Natural killer cell treated with Interleukin-12 subunit alpha and Interleukin-12 subunit beta and Interleukin-15 and Interleukin-18, amount 100 ng/mL, for 72 hours (primary cell): ENCODE data around the gene KCNT2. TPM values are rescaled to one million over a fixed set of nuclear protein-coding genes. Genes with fewer than 3 reads are reported as not detected.

Source experiments
- ATAC-seq, 2 donors: fragments of 150-1000 bp; cut with Tn5 transposase in 1 of 2; sonication (Bioruptor Pico), chemical (Tn5 transposase) in 1 of 2; 2 replicates each; pipeline ENCODE4 v1.10.0; 2021
- DNase-seq: peaks from one replicate; pipeline ENCODE4 v3.0.0; 2022; ENCODE audit warnings: low spot score
- H3K27ac Mint-ChIP-seq, 2 donors: 1 replicate in 1 of 2; 2 replicates in 1 of 2; pipeline ENCODE4 v1.8.0; 2022; ENCODE audit warnings: mixed read lengths in 2 of 2, mild to moderate bottlenecking in 1 of 2, moderate library complexity in 1 of 2
- H3K27me3 Mint-ChIP-seq, 2 donors: 1 replicate in 1 of 2; 2 replicates in 1 of 2; pipeline ENCODE4 v1.8.0; 2022; ENCODE audit warnings: mixed read lengths in 2 of 2
- H3K36me3 Mint-ChIP-seq: one replicate; pipeline ENCODE4 v1.8.0; 2022; ENCODE audit warnings: mixed read lengths
- H3K4me1 Mint-ChIP-seq, 2 donors: 1 replicate in 1 of 2; 2 replicates in 1 of 2; pipeline ENCODE4 v1.8.0; 2022; ENCODE audit warnings: low read depth in 2 of 2, mixed read lengths in 2 of 2, mild to moderate bottlenecking in 1 of 2
- H3K4me3 Mint-ChIP-seq: one replicate; pipeline ENCODE4 v1.8.0; 2022; ENCODE audit warnings: mixed read lengths
- H3K9me3 Mint-ChIP-seq: 2 replicates; pipeline ENCODE4 v1.8.0; 2022; ENCODE audit warnings: mixed read lengths
- total RNA-seq, 2 donors: library from RNA; stranded (reverse); gene quantifications; one replicate each; pipeline ENCODE4 v1.2.3, GENCODE V29; 2022

The KCNT2 gene
- total RNA-seq, 2 donors from 2014 or later: not detected

GRCh38 chr1:196376630-196377328 lies 231.5 kb downstream of the KCNT2 start:
- DNase-seq (no peak), ATAC-seq (no peak)
- H3K4me3 Mint-ChIP-seq: no peak overlapping the region
- no peaks in the 10 kb centered on the region for H3K4me1 Mint-ChIP-seq
- no peak overlapping the region for H3K27ac Mint-ChIP-seq
- H3K27me3 Mint-ChIP-seq: no peaks in the 10 kb centered on the region
- H3K36me3 Mint-ChIP-seq: no peaks in the 10 kb centered on the region
- H3K9me3 Mint-ChIP-seq: peaks cover 6% of the 10 kb centered on the region

GRCh38 chr1:196373798-196374197 lies 234.4 kb downstream of the KCNT2 start:
- H3K4me3 Mint-ChIP-seq: no peak overlapping the region
- no peak for ATAC-seq
- H3K36me3 Mint-ChIP-seq: no peaks in the 10 kb centered on the region

GRCh38 chr1:196372896-196373536 lies 235.2 kb downstream of the KCNT2 start:
- Mint-ChIP-seq H3K27me3 (no peaks in the 10 kb centered on the region), H3K4me1 (no peaks in the 10 kb centered on the region), H3K27ac (no peak overlapping the region), H3K9me3 (peaks cover 6% of the 10 kb centered on the region), H3K36me3 (no peaks in the 10 kb centered on the region), H3K4me3 (no peak overlapping the region)
- ATAC-seq (no peak), DNase-seq (no peak)

More at GRCh38 chr1:196373798-196374197, 234.4 kb downstream of the KCNT2 start:
- Mint-ChIP-seq H3K9me3 (peaks cover 5% of the 10 kb centered on the region), H3K27ac (no peak overlapping the region), H3K4me1 (no peaks in the 10 kb centered on the region), H3K27me3 (no peaks in the 10 kb centered on the region)
- DNase-seq: no peak

GRCh38 chr1:196367838-196368237 lies 240.4 kb downstream of the KCNT2 start:
- no peaks in the 10 kb centered on the region for H3K27me3 Mint-ChIP-seq
- H3K36me3 Mint-ChIP-seq: no peaks in the 10 kb centered on the region
- H3K4me3 Mint-ChIP-seq: no peak overlapping the region
- ATAC-seq: no peak
- H3K27ac Mint-ChIP-seq: no peak overlapping the region
- H3K9me3 Mint-ChIP-seq: peaks cover 3% of the 10 kb centered on the region
- DNase-seq: no peak
- H3K4me1 Mint-ChIP-seq: no peaks in the 10 kb centered on the region

- ATAC-seq (no peak), DNase-seq (no peak)
- H3K4me1 Mint-ChIP-seq: no peaks in the 10 kb centered on the region
- no peak overlapping the region for H3K4me3 Mint-ChIP-seq
- no peaks in the 10 kb centered on the region for H3K36me3 Mint-ChIP-seq
- no peak overlapping the region for H3K27ac Mint-ChIP-seq
- H3K9me3 Mint-ChIP-seq: peaks cover 3% of the 10 kb centered on the region
- no peaks in the 10 kb centered on the region for H3K27me3 Mint-ChIP-seq
Measured at GRCh38 chr1:196366817-196367495, 241.3 kb downstream of the KCNT2 start.

- ATAC-seq: no peak
- H3K4me1 Mint-ChIP-seq: no peaks in the 10 kb centered on the region
Measured at GRCh38 chr1:196361112-196361714, 247.0 kb downstream of the KCNT2 start.

GRCh38 chr1:196357913-196358312 lies 250.3 kb downstream of the KCNT2 start:
- Mint-ChIP-seq H3K4me1 (no peaks in the 10 kb centered on the region), H3K36me3 (peaks cover 1% of the 10 kb centered on the region), H3K27me3 (no peaks in the 10 kb centered on the region), H3K9me3 (peaks cover 5% of the 10 kb centered on the region), H3K4me3 (no peak overlapping the region), H3K27ac (no peak overlapping the region)
- no peak for DNase-seq
- no peak for ATAC-seq

More at GRCh38 chr1:196361112-196361714, 247.0 kb downstream of the KCNT2 start:
- no peak overlapping the region for H3K4me3 Mint-ChIP-seq
- no peaks in the 10 kb centered on the region for H3K27me3 Mint-ChIP-seq
- no peaks in the 10 kb centered on the region for H3K9me3 Mint-ChIP-seq
- H3K36me3 Mint-ChIP-seq: no peaks in the 10 kb centered on the region
- no peak for DNase-seq
- no peak overlapping the region for H3K27ac Mint-ChIP-seq

GRCh38 chr1:196355206-196355786 lies 252.9 kb downstream of the KCNT2 start:
- Mint-ChIP-seq H3K36me3 (peaks cover 5% of the 10 kb centered on the region), H3K4me3 (no peak overlapping the region), H3K27ac (no peak overlapping the region), H3K9me3 (peaks cover 8% of the 10 kb centered on the region), H3K4me1 (no peaks in the 10 kb centered on the region), H3K27me3 (no peaks in the 10 kb centered on the region)
- DNase-seq (no peak), ATAC-seq (no peak)

GRCh38 chr1:196344453-196344852 lies 263.8 kb downstream of the KCNT2 start:
- no peaks in the 10 kb centered on the region for H3K4me1 Mint-ChIP-seq
- H3K27me3 Mint-ChIP-seq: no peaks in the 10 kb centered on the region
- no peaks in the 10 kb centered on the region for H3K36me3 Mint-ChIP-seq
- ATAC-seq: no peak
- H3K27ac Mint-ChIP-seq: no peak overlapping the region
- peaks cover 11% of the 10 kb centered on the region for H3K9me3 Mint-ChIP-seq
- DNase-seq: no peak
- no peak overlapping the region for H3K4me3 Mint-ChIP-seq

GRCh38 chr1:196324345-196324744 lies 283.9 kb downstream of the KCNT2 start:
- DNase-seq (no peak), ATAC-seq (no peak)
- H3K9me3 Mint-ChIP-seq: no peaks in the 10 kb centered on the region
- H3K27ac Mint-ChIP-seq: no peak overlapping the region
- H3K4me1 Mint-ChIP-seq: no peaks in the 10 kb centered on the region
- H3K27me3 Mint-ChIP-seq: no peaks in the 10 kb centered on the region
- no peak overlapping the region for H3K4me3 Mint-ChIP-seq
- no peaks in the 10 kb centered on the region for H3K36me3 Mint-ChIP-seq

GRCh38 chr1:196323869-196324268 lies 284.4 kb downstream of the KCNT2 start:
- ATAC-seq (no peak), DNase-seq (no peak)
- H3K27me3 Mint-ChIP-seq: no peaks in the 10 kb centered on the region
- no peaks in the 10 kb centered on the region for H3K36me3 Mint-ChIP-seq
- H3K27ac Mint-ChIP-seq: no peak overlapping the region
- H3K9me3 Mint-ChIP-seq: no peaks in the 10 kb centered on the region
- no peak overlapping the region for H3K4me3 Mint-ChIP-seq
- H3K4me1 Mint-ChIP-seq: no peaks in the 10 kb centered on the region

GRCh38 chr1:196319301-196319700 lies 288.9 kb downstream of the KCNT2 start:
- no peaks in the 10 kb centered on the region for H3K27me3 Mint-ChIP-seq
- no peaks in the 10 kb centered on the region for H3K4me1 Mint-ChIP-seq
- H3K9me3 Mint-ChIP-seq: no peaks in the 10 kb centered on the region
- no peaks in the 10 kb centered on the region for H3K36me3 Mint-ChIP-seq
- ATAC-seq: no peak
- H3K4me3 Mint-ChIP-seq: no peak overlapping the region
- no peak overlapping the region for H3K27ac Mint-ChIP-seq
- no peak for DNase-seq

GRCh38 chr1:196317535-196318522 lies 290.4 kb downstream of the KCNT2 start:
- no peaks in the 10 kb centered on the region for H3K27me3 Mint-ChIP-seq
- H3K4me3 Mint-ChIP-seq: no peak overlapping the region
- no peak for ATAC-seq
- H3K27ac Mint-ChIP-seq: no peak overlapping the region
- H3K9me3 Mint-ChIP-seq: peaks cover 3% of the 10 kb centered on the region
- DNase-seq: no peak
- H3K4me1 Mint-ChIP-seq: no peaks in the 10 kb centered on the region
- H3K36me3 Mint-ChIP-seq: no peaks in the 10 kb centered on the region
